ENCODE data around the gene SND1. TPM values are rescaled to one million over a fixed set of nuclear protein-coding genes. Genes with fewer than 3 reads are reported as not detected.

Gene SND1
- polyA plus RNA-seq, 3 donors, result 46.5 to 97.3 (median 79.8) TPM

DNA sequence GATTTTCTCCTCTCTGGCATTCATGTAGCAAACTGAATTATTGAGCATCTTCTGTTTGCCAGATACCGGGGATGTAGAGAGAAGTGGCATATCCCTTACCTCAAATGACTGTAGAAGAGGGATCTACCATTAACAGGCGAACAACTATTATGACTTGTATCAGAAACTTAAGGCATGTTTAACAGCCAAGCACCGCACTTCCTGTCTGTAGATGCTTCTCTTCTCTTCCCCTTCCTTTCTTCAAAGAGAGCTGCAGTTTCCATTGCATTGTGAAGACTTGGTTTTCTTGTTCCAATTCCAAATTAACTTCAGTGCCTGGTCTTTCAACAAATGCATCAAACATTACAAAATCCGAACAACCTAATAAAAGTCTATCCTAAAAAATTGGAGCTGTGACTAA is 330.0 kb downstream of the SND1 start:
- H3K4me3 Mint-ChIP-seq, result no peak overlapping the region

GRCh38 chr7:127983804-127984332 is 331.9 kb downstream of the SND1 start:
- Mint-ChIP-seq H3K27ac (peak overlapping the region in 1 of 7 donors; percentile 13), H3K36me3 (peaks cover 23 to 49% of the 10 kb centered on the region in 2 donors), H3K4me1 (no peaks in the 10 kb centered on the region), H3K27me3 (ENCODE audit: low read depth in 3 of 3) (peaks cover 0 to 2% (median under 1%) of the 10 kb centered on the region in 3 donors), H3K4me3 (no peak overlapping the region), H3K9me3 (peaks cover 6 to 8% (median 7%) of the 10 kb centered on the region in 7 donors)
- no peak for DNase-seq
- intact Hi-C loops (cut with micrococcal nuclease), result no loop called here
- Histone ChIP-seq H3K4me1 (ENCODE audit: control insufficient read depth in 1 of 2, insufficient read depth in 2 of 2, low read length in 2 of 2) (no peaks in the 10 kb centered on the region), H3K9ac (ENCODE audit: insufficient read depth, low read length, poor library complexity, severe bottlenecking) (no peak overlapping the region), H3K9me3 (replicated peaks in 1 of 2; ENCODE audit: control insufficient read depth in 1 of 2, insufficient read depth in 1 of 2, low read length in 2 of 2) (peaks cover 5% of the 10 kb centered on the region in 2 donors), H3K79me2 (ENCODE audit: insufficient read depth, low read length) (no peaks in the 10 kb centered on the region), H3K4me3 (replicated peaks in 1 of 3; ENCODE audit: low read depth in 2 of 3, low read length in 3 of 3) (no peak overlapping the region), H4K20me1 (ENCODE audit: insufficient read depth, low read length) (no peaks in the 10 kb centered on the region), H3K27ac (ENCODE audit: low read depth in 1 of 2, low read length in 2 of 2) (no peak overlapping the region), H3K27me3 (ENCODE audit: control insufficient read depth in 2 of 2, insufficient read depth in 2 of 2, low read length in 2 of 2) (no peaks in the 10 kb centered on the region), H2AFZ (ENCODE audit: insufficient read depth, low read depth, low read length, poor library complexity, severe bottlenecking) (no peak overlapping the region), H3K36me3 (replicated peaks in 1 of 2; ENCODE audit: control insufficient read depth in 1 of 2, insufficient read depth in 2 of 2, low read length in 2 of 2) (peaks cover 0 to 26% of the 10 kb centered on the region in 2 donors), H3K4me2 (replicated peaks; ENCODE audit: extremely low read depth, low read length, poor library complexity, severe bottlenecking) (no peak overlapping the region)
- 70% methylated on average over 2 of the region's 5 CpGs for WGBS (ENCODE audit: insufficient coverage)
- no peak for TF ChIP-seq CTCF (IDR thresholded peaks at IDR 0.05)

More for the DNA sequence above, 330.0 kb downstream of the SND1 start:
- Histone ChIP-seq H3K27ac (ENCODE audit: low read depth in 1 of 2, low read length in 2 of 2) (no peak overlapping the region), H3K4me2 (replicated peaks; ENCODE audit: extremely low read depth, low read length, poor library complexity, severe bottlenecking) (no peak overlapping the region), H3K36me3 (replicated peaks in 1 of 2; ENCODE audit: control insufficient read depth in 1 of 2, insufficient read depth in 2 of 2, low read length in 2 of 2) (peaks cover 4 to 44% of the 10 kb centered on the region in 2 donors), H3K4me3 (replicated peaks in 1 of 3; ENCODE audit: low read depth in 2 of 3, low read length in 3 of 3) (no peak overlapping the region), H3K9ac (ENCODE audit: insufficient read depth, low read length, poor library complexity, severe bottlenecking) (no peak overlapping the region), H2AFZ (ENCODE audit: insufficient read depth, low read depth, low read length, poor library complexity, severe bottlenecking) (no peak overlapping the region), H3K9me3 (replicated peaks in 1 of 2; ENCODE audit: control insufficient read depth in 1 of 2, insufficient read depth in 1 of 2, low read length in 2 of 2) (peaks cover 17 to 19% of the 10 kb centered on the region in 2 donors), H4K20me1 (ENCODE audit: insufficient read depth, low read length) (no peaks in the 10 kb centered on the region), H3K4me1 (ENCODE audit: control insufficient read depth in 1 of 2, insufficient read depth in 2 of 2, low read length in 2 of 2) (no peaks in the 10 kb centered on the region), H3K27me3 (ENCODE audit: control insufficient read depth in 2 of 2, insufficient read depth in 2 of 2, low read length in 2 of 2) (no peaks in the 10 kb centered on the region), H3K79me2 (ENCODE audit: insufficient read depth, low read length) (no peaks in the 10 kb centered on the region)
- Mint-ChIP-seq H3K27me3 (ENCODE audit: low read depth in 3 of 3) (no peaks in the 10 kb centered on the region), H3K4me1 (no peaks in the 10 kb centered on the region), H3K9me3 (peaks cover 16 to 23% (median 20%) of the 10 kb centered on the region in 7 donors), H3K27ac (no peak overlapping the region), H3K36me3 (peaks cover 35 to 53% of the 10 kb centered on the region in 2 donors)
- 100% methylated on average over 1 of the region's 4 CpGs for WGBS (ENCODE audit: insufficient coverage)
- intact Hi-C loops (cut with micrococcal nuclease), result no loop called here
- TF ChIP-seq CTCF (IDR thresholded peaks at IDR 0.05), result no peak
- DNase-seq, result no peak

Measured in CD14-positive monocyte (primary cell).